Mesodermal cell (in vitro differentiated cells): ENCODE measurements around the gene ESF1. TPM values are rescaled to one million over a fixed set of nuclear protein-coding genes. Genes with fewer than 3 reads are reported as not detected.

Experiments
- H3K27ac ChIP-seq: 2 replicates; pipeline ENCODE4 v1.7.0; 2013; ENCODE audit warnings: mild to moderate bottlenecking, low read depth, low read length, moderate library complexity; ENCODE audit not compliant: severe bottlenecking
- H3K36me3 ChIP-seq: 2 replicates; pipeline ENCODE4 v1.7.1; 2013; ENCODE audit warnings: mild to moderate bottlenecking, low read length, moderate library complexity; ENCODE audit not compliant: control insufficient read depth, insufficient read depth
- H3K4me1 ChIP-seq: one replicate; pipeline ENCODE4 v1.7.1; 2013; ENCODE audit warnings: mild to moderate bottlenecking, low read length; ENCODE audit not compliant: insufficient read depth, control insufficient read depth, poor library complexity, severe bottlenecking
- H3K4me3 ChIP-seq: 2 replicates; pipeline ENCODE4 v1.7.0; 2013; ENCODE audit warnings: low read length, control low read depth, mild to moderate bottlenecking; ENCODE audit not compliant: insufficient read depth, poor library complexity, severe bottlenecking; ENCODE audit errors: extremely low read depth
- H3K9me3 ChIP-seq: 2 replicates; pipeline ENCODE4 v1.7.1; 2013; ENCODE audit warnings: mild to moderate bottlenecking, low read length, moderate library complexity; ENCODE audit not compliant: control insufficient read depth
- WGBS, 2 experiments: methylation state at CpG; one replicate each; pipeline ENCODE4 v1.1.5; 2013; ENCODE audit warnings: missing lambda C conversion rate in 2 of 2; ENCODE audit not compliant: insufficient coverage in 2 of 2; 5-methylcytosine and 5-hydroxymethylcytosine counted together
- polyA plus RNA-seq, 2 experiments: library from polyadenylated mRNA; stranded (reverse); fragments of 50-300 nt; gene quantifications; one replicate each; pipeline ENCODE4 v1.2.3, GENCODE V29; 2013

ESF1 gene
- 13.5 TPM for polyA plus RNA-seq (2013, experiment 1 of 2)
- 16.3 TPM for polyA plus RNA-seq (2013, experiment 2 of 2)

DNA sequence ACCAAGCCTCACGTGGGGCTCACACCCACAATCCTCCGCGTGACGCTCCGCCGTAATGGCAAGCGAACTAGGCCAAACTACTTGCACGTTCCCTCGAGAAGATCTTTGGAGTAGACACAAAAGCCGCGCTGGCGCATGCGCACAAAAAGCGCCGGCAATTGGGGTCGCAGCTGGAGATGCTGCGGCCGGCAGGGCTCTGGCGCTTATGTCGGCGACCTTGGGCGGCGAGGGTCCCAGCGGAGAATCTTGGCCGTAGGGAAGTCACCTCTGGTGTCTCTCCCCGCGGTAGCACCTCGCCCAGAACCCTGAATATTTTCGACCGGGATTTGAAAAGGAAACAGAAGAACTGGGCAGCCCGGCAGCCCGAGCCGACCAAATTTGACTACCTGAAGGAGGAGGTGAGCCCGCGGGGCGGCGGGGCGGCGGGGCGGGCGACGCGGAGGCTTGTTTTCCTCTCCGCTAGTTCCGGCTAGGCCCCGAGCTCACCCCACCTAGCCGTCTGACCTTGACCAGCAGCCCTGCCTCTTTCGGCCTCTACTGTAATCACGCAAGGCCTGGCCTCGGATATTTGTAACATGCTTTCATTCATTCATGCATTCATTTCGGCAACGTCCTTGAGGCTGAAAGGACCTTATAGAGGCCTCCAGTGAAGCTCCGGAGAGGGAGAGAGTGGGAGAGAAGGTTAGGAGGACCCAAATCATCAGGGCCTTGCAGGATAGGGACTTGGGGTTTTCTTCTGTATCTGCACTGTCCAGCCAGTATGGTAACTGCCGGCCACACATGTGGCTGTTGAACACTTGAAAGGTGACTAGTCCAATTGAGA, at the start of gene ESF1, which contains the start of gene NDUFAF5:
TSS of gene ESF1 (minus strand) at position 27 of the 823 bp plus-strand sequence. CDS start 1,779 bp downstream, outside the sequence.
TSS of gene NDUFAF5 (plus strand) at position 136 of the 823 bp plus-strand sequence. CDS start at position 177, 41 bp downstream.
- Histone ChIP-seq H3K4me3 (peak within 1 kb of the TSS; percentile 87), H3K9me3 (no peaks in the 10 kb centered on the region)
- 0 to 1% methylated on average over 39 to 50 of the region's 54 CpGs for WGBS, 2 experiments

GRCh38 chr20:13831476-13831875, 46.8 kb upstream of the ESF1 start:
- WGBS, 2 experiments = 80 to 93% methylated on average over 1 to 2 of the region's 3 CpGs
- H3K27ac ChIP-seq = no peak overlapping the region
- no peaks in the 10 kb centered on the region for H3K36me3 ChIP-seq
- H3K4me1 ChIP-seq = no peaks in the 10 kb centered on the region
- H3K9me3 ChIP-seq = no peaks in the 10 kb centered on the region
- no peak overlapping the region for H3K4me3 ChIP-seq

More for the DNA sequence above, at the start of gene ESF1, which contains the start of gene NDUFAF5:
- Histone ChIP-seq H3K36me3 (peaks cover 42% of the 10 kb centered on the region), H3K27ac (peak within 1 kb of the TSS; percentile 75), H3K4me1 (peaks cover 3% of the 10 kb centered on the region)

- Histone ChIP-seq H3K4me3 (no peak overlapping the region), H3K36me3 (no peaks in the 10 kb centered on the region), H3K9me3 (no peaks in the 10 kb centered on the region), H3K27ac (no peak overlapping the region), H3K4me1 (no peaks in the 10 kb centered on the region)
- WGBS, 2 experiments = 94% methylated on average over 3 of the region's 5 CpGs; no CpG with 5 or more reads in 1 of the 2 experiments
These were observed 40.7 kb upstream of the ESF1 start for GRCh38 chr20:13825465-13825864.

GRCh38 chr20:13824459-13824858, 39.7 kb upstream of the ESF1 start:
- 82 to 100% methylated on average over 1 to 3 of the region's 3 CpGs for WGBS, 2 experiments
- H3K4me1 ChIP-seq = no peaks in the 10 kb centered on the region
- no peak overlapping the region for H3K4me3 ChIP-seq
- no peak overlapping the region for H3K27ac ChIP-seq
- H3K36me3 ChIP-seq = no peaks in the 10 kb centered on the region
- H3K9me3 ChIP-seq = no peaks in the 10 kb centered on the region

- no peaks in the 10 kb centered on the region for H3K9me3 ChIP-seq
- no peak overlapping the region for H3K27ac ChIP-seq
- H3K36me3 ChIP-seq = peaks cover 14% of the 10 kb centered on the region
- H3K4me3 ChIP-seq = no peak overlapping the region
- H3K4me1 ChIP-seq = no peaks in the 10 kb centered on the region
- 83% methylated on average over 1 of the region's 2 CpGs; no CpG with 5 or more reads in 1 of the 2 experiments for WGBS, 2 experiments
These were observed 37.7 kb upstream of the ESF1 start for GRCh38 chr20:13822459-13822858.

GRCh38 chr20:13821876-13822275, 37.2 kb upstream of the ESF1 start:
- Histone ChIP-seq H3K4me1 (no peaks in the 10 kb centered on the region), H3K27ac (no peak overlapping the region), H3K4me3 (no peak overlapping the region), H3K36me3 (peaks cover 19% of the 10 kb centered on the region), H3K9me3 (no peaks in the 10 kb centered on the region)
- WGBS, 2 experiments = 91 to 92% methylated on average over 6 to 7 of the region's 7 CpGs

GRCh38 chr20:13819885-13820645, 35.3 kb upstream of the ESF1 start:
- H3K4me3 ChIP-seq = no peak overlapping the region
- H3K9me3 ChIP-seq = no peaks in the 10 kb centered on the region
- peaks cover 31% of the 10 kb centered on the region for H3K36me3 ChIP-seq
- 58 to 80% methylated on average over 4 to 5 of the region's 5 CpGs for WGBS, 2 experiments
- no peak overlapping the region for H3K27ac ChIP-seq
- no peaks in the 10 kb centered on the region for H3K4me1 ChIP-seq

- no peak overlapping the region for H3K27ac ChIP-seq
- no peak overlapping the region for H3K4me3 ChIP-seq
- no peaks in the 10 kb centered on the region for H3K9me3 ChIP-seq
- no peaks in the 10 kb centered on the region for H3K4me1 ChIP-seq
- peaks cover 58% of the 10 kb centered on the region for H3K36me3 ChIP-seq
These were observed 32.6 kb upstream of the ESF1 start for GRCh38 chr20:13817342-13817741.

DNA sequence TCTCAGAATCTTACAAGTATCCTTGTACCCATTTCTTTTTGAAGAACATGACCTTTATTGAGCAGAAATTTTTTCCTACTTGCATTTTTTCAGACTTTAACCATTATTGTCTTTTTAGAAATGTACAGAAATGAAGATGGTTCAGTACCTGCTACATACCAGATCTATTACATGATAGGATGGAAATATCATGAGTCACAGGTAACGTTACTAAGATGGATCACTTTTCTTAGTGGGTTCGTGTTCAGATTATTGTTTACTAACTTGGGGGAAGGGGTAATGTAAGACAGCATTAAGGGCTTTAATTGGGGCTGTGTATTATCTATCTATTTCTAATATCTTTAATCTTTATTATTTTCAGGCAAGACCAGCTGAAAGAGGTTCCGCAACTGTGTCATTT, 32.0 kb upstream of the ESF1 start:
- H3K4me1 ChIP-seq = no peaks in the 10 kb centered on the region
- no CpG with 5 or more reads among the region's 3 CpGs for WGBS, 2 experiments
- peaks cover 64% of the 10 kb centered on the region for H3K36me3 ChIP-seq
- H3K4me3 ChIP-seq = no peak overlapping the region
- H3K9me3 ChIP-seq = no peaks in the 10 kb centered on the region
- no peak overlapping the region for H3K27ac ChIP-seq

- Histone ChIP-seq H3K4me1 (no peaks in the 10 kb centered on the region), H3K36me3 (peaks cover 81% of the 10 kb centered on the region), H3K9me3 (no peaks in the 10 kb centered on the region), H3K27ac (no peak overlapping the region), H3K4me3 (no peak overlapping the region)
- WGBS, 2 experiments = 100% methylated on average over 2 of the region's 4 CpGs; no CpG with 5 or more reads in 1 of the 2 experiments
These were observed 30.0 kb upstream of the ESF1 start for GRCh38 chr20:13814672-13815071.
